WERI-Rb-1 (cell line): Measurements from ENCODE around the gene LRRC30.

ENCODE experiments used
- DNase-seq: peaks from one replicate; pipeline ENCODE4 v3.0.0-alpha.2; 2020
- H3K27ac ChIP-seq: fragments of 250-450 bp; sonication (Bioruptor Pico); 2 replicates; pipeline ENCODE4 v1.5.1; 2020; ENCODE audit warnings: mild to moderate bottlenecking, moderate library complexity
- H3K27me3 ChIP-seq: fragments of 250-450 bp; sonication (Bioruptor Pico); 2 replicates; pipeline ENCODE4 v1.5.1; 2021; ENCODE audit warnings: mild to moderate bottlenecking, low read depth, moderate library complexity; ENCODE audit not compliant: insufficient read depth, severe bottlenecking
- H3K36me3 ChIP-seq: fragments of 250-450 bp; sonication (Bioruptor Pico); 2 replicates; pipeline ENCODE4 v1.5.1; 2020; ENCODE audit warnings: mild to moderate bottlenecking, moderate library complexity
- H3K4me3 ChIP-seq: 2 replicates; pipeline ENCODE4 v1.5.1; 2011; ENCODE audit warnings: low read depth, mild to moderate bottlenecking, control low read depth, low read length
- H3K9me3 ChIP-seq: fragments of 250-450 bp; sonication (Bioruptor Pico); 2 replicates; pipeline ENCODE4 v1.5.1; 2021; ENCODE audit warnings: mild to moderate bottlenecking, moderate library complexity; ENCODE audit not compliant: severe bottlenecking
- CTCF ChIP-seq: IDR thresholded peaks from 2 replicates; pipeline ENCODE4 v1.5.1; 2011; ENCODE audit warnings: low read depth, mild to moderate bottlenecking, control low read depth, inconsistent platforms, low read length

Gene LRRC30

GRCh38 chr18:7256618-7257425, 25.9 kb downstream of the LRRC30 start:
- Histone ChIP-seq H3K36me3 (no peaks in the 10 kb centered on the region), H3K4me3 (no peak overlapping the region), H3K27ac (no peak overlapping the region), H3K27me3 (no peaks in the 10 kb centered on the region), H3K9me3 (no peaks in the 10 kb centered on the region)
- no peak for TF ChIP-seq CTCF
- DNase-seq: no peak

GRCh38 chr18:7257426-7257740, 26.5 kb downstream of the LRRC30 start:
- no peaks in the 10 kb centered on the region for H3K27me3 ChIP-seq

GRCh38 chr18:7259475-7259874, 28.6 kb downstream of the LRRC30 start:
- Histone ChIP-seq H3K36me3 (no peaks in the 10 kb centered on the region), H3K27me3 (no peaks in the 10 kb centered on the region), H3K9me3 (no peaks in the 10 kb centered on the region), H3K27ac (no peak overlapping the region), H3K4me3 (no peak overlapping the region)
- TF ChIP-seq CTCF: no peak
- no peak for DNase-seq

More at GRCh38 chr18:7257426-7257740, 26.5 kb downstream of the LRRC30 start:
- H3K9me3 ChIP-seq: no peaks in the 10 kb centered on the region
- H3K27ac ChIP-seq: no peak overlapping the region
- TF ChIP-seq CTCF: no peak
- no peak for DNase-seq
- no peak overlapping the region for H3K4me3 ChIP-seq
- no peaks in the 10 kb centered on the region for H3K36me3 ChIP-seq

GRCh38 chr18:7261199-7261598, 30.3 kb downstream of the LRRC30 start:
- no peak overlapping the region for H3K4me3 ChIP-seq
- no peak for DNase-seq
- no peaks in the 10 kb centered on the region for H3K9me3 ChIP-seq
- no peak for TF ChIP-seq CTCF
- no peaks in the 10 kb centered on the region for H3K36me3 ChIP-seq
- H3K27me3 ChIP-seq: no peaks in the 10 kb centered on the region
- no peak overlapping the region for H3K27ac ChIP-seq

- no peak for TF ChIP-seq CTCF
- no peak overlapping the region for H3K27ac ChIP-seq
- DNase-seq: no peak
- no peaks in the 10 kb centered on the region for H3K36me3 ChIP-seq
- no peaks in the 10 kb centered on the region for H3K9me3 ChIP-seq
- H3K27me3 ChIP-seq: no peaks in the 10 kb centered on the region
- no peak overlapping the region for H3K4me3 ChIP-seq
Measured at GRCh38 chr18:7267973-7268372, 37.1 kb downstream of the LRRC30 start.

GRCh38 chr18:7269942-7270341, 39.1 kb downstream of the LRRC30 start:
- no peak for DNase-seq
- H3K9me3 ChIP-seq: no peaks in the 10 kb centered on the region
- TF ChIP-seq CTCF: no peak
- H3K4me3 ChIP-seq: no peak overlapping the region
- no peaks in the 10 kb centered on the region for H3K36me3 ChIP-seq
- H3K27ac ChIP-seq: no peak overlapping the region
- no peaks in the 10 kb centered on the region for H3K27me3 ChIP-seq
